HG03520 (cell line): ENCODE results near the gene SAMD5.

Experiments
- ATAC-seq: cut with Tn5 transposase; IDR thresholded peaks from one replicate; pipeline ENCODE4 v1.9.1; 2021; ENCODE audit warnings: mild to moderate bottlenecking, moderate library complexity; ENCODE audit not compliant: unreplicated experiment

Gene SAMD5

DNA sequence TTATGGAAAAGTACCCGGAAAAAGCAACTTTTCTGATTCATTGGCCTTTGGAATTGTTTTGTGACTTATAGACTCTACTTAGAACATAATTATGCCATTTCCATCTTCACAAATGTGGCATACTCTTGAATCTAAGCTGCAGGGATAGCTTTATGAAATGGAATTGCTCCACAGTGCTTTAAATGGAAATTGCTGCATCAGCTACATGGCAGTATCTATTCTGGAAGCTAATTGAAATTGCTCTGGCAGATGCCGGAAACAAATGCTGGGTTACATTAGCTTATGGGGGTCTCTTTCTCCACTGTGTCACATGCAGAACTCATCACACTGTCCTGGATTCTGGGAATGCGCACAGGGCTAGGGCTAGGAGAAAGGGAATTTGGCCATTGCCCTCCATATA, 108.9 kb downstream of the SAMD5 start:
- ATAC-seq, result no peak

DNA sequence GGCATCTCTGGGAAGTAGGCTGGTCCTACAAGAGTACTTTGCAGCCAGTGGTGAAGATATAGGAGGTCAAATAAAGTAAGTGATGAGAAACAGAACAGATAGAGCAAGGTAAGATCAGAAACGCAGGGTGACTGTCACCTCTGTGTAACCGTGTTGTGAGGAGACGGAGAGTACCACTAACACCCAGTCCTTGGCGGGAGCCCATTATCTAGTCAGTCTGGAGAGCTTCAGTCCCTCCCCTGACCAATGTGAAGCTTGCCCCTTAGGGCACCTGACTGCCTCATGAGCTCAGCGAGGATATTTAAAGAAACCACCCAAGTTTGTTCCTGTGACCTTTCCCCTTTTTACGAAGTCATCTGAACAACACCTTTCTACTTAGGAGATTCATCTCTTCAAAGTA, 110.0 kb downstream of the SAMD5 start:
- ATAC-seq, result no peak

DNA sequence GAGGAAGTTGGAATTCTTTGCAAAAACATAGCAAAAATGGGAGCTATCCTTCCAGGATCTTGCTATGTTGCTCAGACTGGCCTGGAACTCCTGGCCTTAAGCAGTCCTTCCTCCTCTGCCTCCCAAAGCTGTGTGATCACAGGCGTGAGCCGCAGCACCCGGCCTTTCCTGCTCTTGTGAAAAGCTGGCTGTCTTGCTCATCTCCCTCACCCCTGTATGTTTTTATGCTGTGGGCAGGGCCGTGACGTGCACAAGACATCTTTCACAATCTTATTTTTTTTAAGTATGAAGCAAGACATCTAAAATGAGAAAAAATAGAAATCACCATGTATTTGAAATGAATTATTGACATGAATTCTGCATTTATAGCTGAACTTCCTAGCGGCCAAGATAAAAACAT, 110.4 kb downstream of the SAMD5 start:
- no peak for ATAC-seq
